Measurements from ENCODE around the gene NEK9.

Gene NEK9

GRCh38 chr14:75063491-75064204 is 63.2 kb downstream of the NEK9 start, which contains the start of gene ACYP1:
Gene ACYP1 (minus strand): TSS chr14:75064024. CDS start chr14:75063553, 471 bp downstream.
- DNase-seq, result peak; percentile 89

- no peak for DNase-seq
Measured at GRCh38 chr14:75063013-75063412, 63.8 kb downstream of the NEK9 start.

GRCh38 chr14:75060420-75060819 is 66.4 kb downstream of the NEK9 start:
- DNase-seq, result no peak

GRCh38 chr14:75059642-75060041 is 67.2 kb downstream of the NEK9 start:
- DNase-seq, result peak; percentile 71

GRCh38 chr14:75054421-75054820 is 72.4 kb downstream of the NEK9 start:
- no peak for DNase-seq

- DNase-seq, result no peak
Measured at GRCh38 chr14:75053396-75054291, 73.2 kb downstream of the NEK9 start.

- no peak for DNase-seq
Measured at GRCh38 chr14:75051556-75051899, 75.3 kb downstream of the NEK9 start.

- peak; percentile 83 for DNase-seq
Measured at GRCh38 chr14:75050852-75051555, 75.8 kb downstream of the NEK9 start, which contains the start of gene MLH3. Gene MLH3 (minus strand): TSS chr14:75051467. CDS start chr14:75049655, 1,812 bp downstream.

- DNase-seq, result no peak
Measured at GRCh38 chr14:75049731-75050201, 77.1 kb downstream of the NEK9 start.

GRCh38 chr14:75049136-75049535 is 77.7 kb downstream of the NEK9 start:
- DNase-seq, result no peak

- DNase-seq, result no peak
Measured at GRCh38 chr14:75048101-75048500, 78.7 kb downstream of the NEK9 start.

GRCh38 chr14:75047506-75047905 is 79.3 kb downstream of the NEK9 start:
- no peak for DNase-seq

- DNase-seq, result no peak
Measured at GRCh38 chr14:75046899-75047298, 79.9 kb downstream of the NEK9 start.

GRCh38 chr14:75046275-75046674 is 80.6 kb downstream of the NEK9 start:
- no peak for DNase-seq

GRCh38 chr14:75044752-75045151 is 82.1 kb downstream of the NEK9 start:
- no peak for DNase-seq

- DNase-seq, result peak; percentile 50
Measured at GRCh38 chr14:75044322-75044721, 82.5 kb downstream of the NEK9 start.

- DNase-seq, result no peak
Measured at GRCh38 chr14:75042035-75042434, 84.8 kb downstream of the NEK9 start.

- no peak for DNase-seq
Measured at GRCh38 chr14:75041613-75042012, 85.2 kb downstream of the NEK9 start.

GRCh38 chr14:75040959-75041358 is 85.9 kb downstream of the NEK9 start:
- no peak for DNase-seq

GRCh38 chr14:75040507-75040906 is 86.3 kb downstream of the NEK9 start:
- no peak for DNase-seq

- DNase-seq, result no peak
Measured at GRCh38 chr14:75032939-75033338, 93.9 kb downstream of the NEK9 start.

- DNase-seq, result no peak
Measured at GRCh38 chr14:75030147-75030546, 96.7 kb downstream of the NEK9 start.

Measured in fibroblast of skin of scalp (primary cell).